ENCODE results near the gene TBP. TPM values are rescaled to one million over a fixed set of nuclear protein-coding genes. Genes with fewer than 3 reads are reported as not detected.

The TBP gene
- total and polyA plus RNA-seq, 2 experiments from 2014 or later = 24.6 to 27.5 TPM

GRCh38 chr6:170509723-170510018, 44.5 kb upstream of the TBP start:
- Histone ChIP-seq H3K9me3 (ENCODE audit: low read depth) (no peaks in the 10 kb centered on the region), H3K27ac (no peak overlapping the region), H3K36me3 (no peaks in the 10 kb centered on the region), H3K4me3 (no peak overlapping the region), H3K27me3 (no peaks in the 10 kb centered on the region), H3K4me1 (ENCODE audit: low read depth) (peaks cover 4% of the 10 kb centered on the region)
- no peak for TF ChIP-seq CTCF (IDR thresholded peaks at IDR 0.05; ENCODE audit: low read depth, low read length)
- DNase-seq (ENCODE audit: low read depth in 1 of 2, low spot score in 1 of 2) = no peak

- no peak for DNase-seq (ENCODE audit: low read depth in 1 of 2, low spot score in 1 of 2)
- Histone ChIP-seq H3K27me3 (no peaks in the 10 kb centered on the region), H3K4me1 (ENCODE audit: low read depth) (peaks cover 4% of the 10 kb centered on the region), H3K9me3 (ENCODE audit: low read depth) (no peaks in the 10 kb centered on the region), H3K4me3 (no peak overlapping the region), H3K36me3 (no peaks in the 10 kb centered on the region), H3K27ac (no peak overlapping the region)
- no peak for TF ChIP-seq CTCF (IDR thresholded peaks at IDR 0.05; ENCODE audit: low read depth, low read length)
Measured at GRCh38 chr6:170510631-170511030, 43.5 kb upstream of the TBP start.

GRCh38 chr6:170512249-170512648, 41.9 kb upstream of the TBP start:
- Histone ChIP-seq H3K36me3 (no peaks in the 10 kb centered on the region), H3K4me3 (no peak overlapping the region), H3K4me1 (ENCODE audit: low read depth) (peaks cover 4% of the 10 kb centered on the region), H3K27ac (no peak overlapping the region), H3K27me3 (no peaks in the 10 kb centered on the region), H3K9me3 (ENCODE audit: low read depth) (no peaks in the 10 kb centered on the region)
- no peak for DNase-seq (ENCODE audit: low read depth in 1 of 2, low spot score in 1 of 2)
- TF ChIP-seq CTCF (IDR thresholded peaks at IDR 0.05; ENCODE audit: low read depth, low read length) = no peak

GRCh38 chr6:170514908-170515307, 39.3 kb upstream of the TBP start:
- DNase-seq (ENCODE audit: low read depth in 1 of 2, low spot score in 1 of 2) = no peak
- no peaks in the 10 kb centered on the region for H3K27me3 ChIP-seq
- no peaks in the 10 kb centered on the region for H3K36me3 ChIP-seq
- no peak overlapping the region for H3K4me3 ChIP-seq
- H3K4me1 ChIP-seq (ENCODE audit: low read depth) = peaks cover 4% of the 10 kb centered on the region
- no peak overlapping the region for H3K27ac ChIP-seq
- H3K9me3 ChIP-seq (ENCODE audit: low read depth) = no peaks in the 10 kb centered on the region
- TF ChIP-seq CTCF (IDR thresholded peaks at IDR 0.05; ENCODE audit: low read depth, low read length) = no peak

GRCh38 chr6:170516783-170517616, 37.2 kb upstream of the TBP start:
- Histone ChIP-seq H3K4me3 (no peak overlapping the region), H3K27me3 (no peaks in the 10 kb centered on the region), H3K27ac (no peak overlapping the region), H3K4me1 (ENCODE audit: low read depth) (no peaks in the 10 kb centered on the region), H3K36me3 (no peaks in the 10 kb centered on the region), H3K9me3 (ENCODE audit: low read depth) (no peaks in the 10 kb centered on the region)
- DNase-seq (ENCODE audit: low read depth in 1 of 2, low spot score in 1 of 2) = peak; percentile 82 to 83
- peak; percentile 92 for TF ChIP-seq CTCF (IDR thresholded peaks at IDR 0.05; ENCODE audit: low read depth, low read length)
